Omental fat pad (tissue), 4 donors: ENCODE data around the gene NPVF. TPM values are rescaled to one million over a fixed set of nuclear protein-coding genes. Genes with fewer than 3 reads are reported as not detected.

Source experiments
- ATAC-seq: fragments of 150-250 bp; one replicate; pipeline ENCODE4 v1.9.1; 2016; ENCODE audit warnings: mild to moderate bottlenecking, moderate library complexity; ENCODE audit not compliant: low FRiP score
- DNase-seq: peaks from one replicate; pipeline ENCODE4 v3.0.0-alpha.2; 2019; ENCODE audit warnings: low spot score
- CTCF ChIP-seq, 3 donors: fragments of 450-650 bp; IDR thresholded peaks; one replicate each; pipeline ENCODE4 v1.5.1; 2016 to 2017; ENCODE audit warnings: antibody characterized with exemption in 3 of 3, mild to moderate bottlenecking in 3 of 3, moderate library complexity in 2 of 3
- total RNA-seq, 4 donors: library from RNA; depleted of rRNA; stranded (reverse); fragments of >200 nt; gene quantifications; one replicate each; pipeline ENCODE4 v1.1.0, GENCODE V29; 2016

The NPVF gene
- total RNA-seq, 4 donors from 2014 or later: not detected

- no peak for ATAC-seq
- no peak for DNase-seq
- no peak for TF ChIP-seq CTCF (IDR thresholded peaks at IDR 0.05)
Observed at GRCh38 chr7:25249772-25250171, 21.5 kb upstream of the NPVF start.

GRCh38 chr7:25246306-25246705 lies 18.0 kb upstream of the NPVF start:
- ATAC-seq (no peak), DNase-seq (no peak)
- no peak for TF ChIP-seq CTCF (IDR thresholded peaks at IDR 0.05)

DNA sequence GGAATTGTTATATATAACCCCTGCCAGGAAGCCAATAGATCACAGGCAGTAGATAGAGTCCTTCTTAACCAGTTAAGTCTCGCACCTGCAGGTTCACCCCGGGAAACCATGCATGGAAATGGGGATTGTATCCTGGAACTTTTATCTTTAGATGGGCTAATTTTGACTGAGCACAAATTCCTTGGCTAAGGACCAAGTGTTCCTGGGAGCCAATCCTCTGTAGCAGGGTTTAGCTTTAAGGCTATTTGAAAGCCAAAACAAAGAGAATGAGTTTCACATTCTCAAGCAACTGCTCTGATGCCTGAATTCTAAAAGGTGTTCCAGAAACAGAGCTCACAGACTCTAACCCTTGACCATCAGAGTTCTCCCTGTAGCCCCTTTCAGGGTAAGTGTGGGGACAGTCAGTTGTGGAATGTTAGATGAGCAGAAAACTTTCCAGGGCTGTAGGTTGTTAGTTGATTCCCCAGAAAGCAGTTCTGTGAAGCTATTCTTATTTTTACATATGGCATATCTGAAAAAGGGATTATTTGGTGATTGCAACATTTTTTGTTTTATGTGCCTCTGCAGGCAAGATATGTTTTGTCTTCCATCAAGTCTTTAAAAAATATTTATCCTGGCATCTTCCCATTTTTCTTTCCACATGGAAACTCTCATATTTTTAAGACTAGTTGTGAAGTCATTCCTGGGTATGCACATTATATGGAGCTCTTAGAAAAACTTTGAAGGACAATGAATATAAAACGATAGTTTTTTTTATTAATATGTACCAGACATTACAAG lies 16.2 kb upstream of the NPVF start:
- no peak for TF ChIP-seq CTCF (IDR thresholded peaks at IDR 0.05)
- DNase-seq: no peak
- no peak for ATAC-seq

DNA sequence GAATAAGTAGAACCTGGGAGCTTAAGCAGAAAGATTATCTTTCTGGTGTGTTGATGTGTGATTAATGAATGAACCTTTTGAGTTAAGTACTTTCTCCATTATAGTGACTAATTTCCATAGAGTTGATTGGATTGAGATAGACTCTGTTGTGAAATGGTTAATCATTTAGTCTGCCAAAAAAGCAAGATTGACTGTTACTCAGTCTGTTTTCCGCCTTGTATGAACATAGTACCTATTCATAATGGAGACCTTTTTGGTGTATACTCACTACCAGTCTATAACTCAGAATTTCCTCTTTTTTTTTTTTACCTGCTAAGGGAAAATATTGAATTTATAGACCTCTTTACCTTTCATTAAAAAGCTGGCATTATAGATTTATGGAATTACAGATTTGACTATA lies 14.4 kb upstream of the NPVF start:
- ATAC-seq: no peak
- no peak for TF ChIP-seq CTCF (IDR thresholded peaks at IDR 0.05)
- no peak for DNase-seq

DNA sequence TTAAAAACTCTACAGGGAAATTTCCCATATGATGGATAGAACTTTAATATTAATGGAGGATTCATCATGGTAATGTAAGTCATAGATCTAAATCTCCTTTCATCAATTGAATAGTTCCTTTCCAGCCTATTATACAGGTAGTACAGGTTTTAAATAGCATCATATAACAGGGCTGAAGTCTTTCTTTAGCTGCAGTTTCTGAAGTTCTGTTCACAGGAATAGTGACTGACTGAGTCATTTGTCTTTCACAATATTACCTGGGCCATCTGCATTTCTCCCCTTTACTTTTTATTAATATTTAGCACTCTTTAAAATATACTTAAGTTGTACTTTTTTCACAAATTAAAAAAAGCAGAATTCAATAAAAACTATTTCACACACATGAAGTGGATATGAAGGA lies 12.6 kb upstream of the NPVF start:
- TF ChIP-seq CTCF (IDR thresholded peaks at IDR 0.05): no peak
- no peak for DNase-seq
- no peak for ATAC-seq

- ATAC-seq (no peak), DNase-seq (no peak)
- TF ChIP-seq CTCF (IDR thresholded peaks at IDR 0.05): no peak
Observed at GRCh38 chr7:25240340-25240739, 12.1 kb upstream of the NPVF start.

- ATAC-seq (no peak), DNase-seq (no peak)
- no peak for TF ChIP-seq CTCF (IDR thresholded peaks at IDR 0.05)
Observed at GRCh38 chr7:25239888-25240287, 11.6 kb upstream of the NPVF start.
